Cardiac muscle cell (in vitro differentiated cells and primary cell): ENCODE data around the gene C4BPB. TPM values are rescaled to one million over a fixed set of nuclear protein-coding genes. Genes with fewer than 3 reads are reported as not detected.

Experiments used
- DNase-seq, 2 donors: peaks; one replicate each; pipeline versions ENCODE4 v3.0.0 to v3.0.0-alpha.2; 2010 to 2017; ENCODE audit warnings: low read depth in 1 of 2, low spot score in 1 of 2
- H3K27ac ChIP-seq: fragments of 200-600 bp; sonication (generic); 2 replicates; pipeline ENCODE4 v1.5.1; 2016
- H3K27me3 ChIP-seq: fragments of 200-600 bp; sonication (generic); 2 replicates; pipeline ENCODE4 v1.6.0; 2016; ENCODE audit warnings: control low read depth
- H3K36me3 ChIP-seq: fragments of 200-600 bp; sonication (generic); 2 replicates; pipeline ENCODE4 v1.5.1; 2016; ENCODE audit warnings: control low read depth
- H3K4me1 ChIP-seq: fragments of 200-600 bp; sonication (generic); 2 replicates; pipeline ENCODE4 v1.8.1; 2017; ENCODE audit warnings: low read depth, mild to moderate bottlenecking, mixed run types
- H3K4me3 ChIP-seq: fragments of 200-600 bp; sonication (generic); 2 replicates; pipeline ENCODE4 v1.5.1; 2016; ENCODE audit warnings: mild to moderate bottlenecking
- H3K9me3 ChIP-seq: fragments of 200-600 bp; sonication (generic); 2 replicates; pipeline ENCODE4 v1.5.1; 2017; ENCODE audit warnings: low read depth, mild to moderate bottlenecking, control low read depth
- CTCF ChIP-seq: IDR thresholded peaks from 2 replicates; pipeline ENCODE4 v1.5.1; 2012; ENCODE audit warnings: low read depth, mild to moderate bottlenecking, low read length
- polyA plus RNA-seq: library from polyadenylated mRNA; unstranded; fragments of >200 nt; fragmentation: Nextera tagmentation; extraction: Ambion mirVana; gene quantifications from 2 replicates; pipeline ENCODE4 v1.2.1, GENCODE V29; 2016
- total RNA-seq: library from RNA; depleted of rRNA; stranded (reverse); fragments of >200 nt; gene quantifications from 2 replicates; pipeline ENCODE4 v1.2.3, GENCODE V29; 2016

Gene C4BPB
- total and polyA plus RNA-seq, 2 experiments from 2014 or later, result not detected

DNA sequence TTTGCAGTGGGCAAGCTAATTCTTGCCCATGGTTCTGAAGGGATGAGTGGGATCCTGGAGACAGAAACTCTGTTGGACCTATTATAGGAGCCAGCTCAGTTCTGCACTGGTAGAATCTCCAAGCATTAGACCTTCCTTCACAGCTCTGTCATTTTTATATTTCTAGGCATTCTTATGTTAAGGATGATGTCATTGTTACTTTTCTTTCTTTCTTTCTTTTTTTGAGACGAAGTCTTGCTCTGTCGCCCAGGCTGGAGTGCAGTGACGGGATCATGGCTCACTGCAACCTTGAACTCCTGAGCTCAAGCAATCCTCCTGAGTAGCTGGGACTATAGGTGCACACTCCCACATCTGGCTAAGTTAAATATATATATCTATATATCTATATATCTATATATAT lies 28.1 kb upstream of the C4BPB start:
- H3K4me1 ChIP-seq, result no peaks in the 10 kb centered on the region
- H3K9me3 ChIP-seq, result no peaks in the 10 kb centered on the region
- H3K27me3 ChIP-seq, result no peaks in the 10 kb centered on the region
- H3K4me3 ChIP-seq, result no peak overlapping the region
- TF ChIP-seq CTCF, result no peak
- H3K36me3 ChIP-seq, result peaks cover 5% of the 10 kb centered on the region
- DNase-seq, result no peak
- no peak overlapping the region for H3K27ac ChIP-seq

- no peak for DNase-seq
- Histone ChIP-seq H3K27me3 (no peaks in the 10 kb centered on the region), H3K9me3 (no peaks in the 10 kb centered on the region), H3K27ac (no peak overlapping the region), H3K4me3 (no peak overlapping the region), H3K4me1 (no peaks in the 10 kb centered on the region), H3K36me3 (peaks cover 5% of the 10 kb centered on the region)
- TF ChIP-seq CTCF, result no peak
Measured at GRCh38 chr1:207062058-207062457, 26.6 kb upstream of the C4BPB start.

DNA sequence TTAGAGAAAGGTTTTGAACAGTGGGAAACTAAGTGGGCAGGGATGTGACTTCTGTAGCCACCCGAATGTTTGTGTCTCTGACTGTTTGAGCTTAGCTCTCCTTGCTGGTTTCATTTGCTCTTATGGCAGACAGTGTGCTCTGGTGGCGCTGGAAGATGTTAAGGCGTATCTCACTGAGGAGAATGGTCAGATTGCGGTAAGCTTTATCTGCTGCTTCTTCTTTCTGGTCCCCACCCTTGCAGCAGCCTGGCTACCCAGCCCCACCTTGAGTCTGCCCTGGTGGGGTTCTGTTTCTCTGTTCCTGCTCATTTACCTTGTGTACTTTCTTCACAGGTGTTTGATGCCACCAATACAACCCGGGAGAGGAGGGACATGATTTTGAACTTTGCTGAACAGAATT lies 25.6 kb upstream of the C4BPB start:
- Histone ChIP-seq H3K9me3 (no peaks in the 10 kb centered on the region), H3K27me3 (no peaks in the 10 kb centered on the region), H3K4me1 (no peaks in the 10 kb centered on the region), H3K36me3 (peaks cover 5% of the 10 kb centered on the region), H3K4me3 (no peak overlapping the region), H3K27ac (no peak overlapping the region)
- TF ChIP-seq CTCF, result no peak
- no peak for DNase-seq

- Histone ChIP-seq H3K27ac (no peak overlapping the region), H3K36me3 (peaks cover 6% of the 10 kb centered on the region), H3K27me3 (no peaks in the 10 kb centered on the region), H3K9me3 (no peaks in the 10 kb centered on the region), H3K4me3 (no peak overlapping the region), H3K4me1 (no peaks in the 10 kb centered on the region)
- TF ChIP-seq CTCF, result no peak
- no peak for DNase-seq
Measured at GRCh38 chr1:207064561-207064960, 24.1 kb upstream of the C4BPB start.

DNA sequence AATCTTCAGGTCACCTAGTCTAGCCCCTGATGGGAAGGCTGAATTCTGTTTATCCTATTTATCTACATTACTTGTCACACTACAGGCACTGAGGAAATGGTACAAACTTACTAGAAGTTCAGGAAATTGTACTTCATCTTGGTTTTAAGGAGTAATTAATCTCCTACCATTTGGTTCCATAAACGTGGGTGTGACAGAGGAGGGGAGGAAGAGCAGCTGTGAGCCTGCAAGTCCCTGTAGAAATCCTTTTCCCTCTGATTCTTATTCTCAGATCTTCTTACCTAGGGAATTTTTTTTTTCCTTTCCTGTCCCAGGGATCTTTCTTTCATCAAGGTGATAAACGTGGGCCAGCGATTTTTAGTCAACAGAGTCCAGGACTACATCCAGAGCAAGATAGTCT lies 21.5 kb upstream of the C4BPB start:
- no peak for DNase-seq
- H3K9me3 ChIP-seq, result no peaks in the 10 kb centered on the region
- TF ChIP-seq CTCF, result no peak
- no peak overlapping the region for H3K27ac ChIP-seq
- H3K27me3 ChIP-seq, result no peaks in the 10 kb centered on the region
- no peaks in the 10 kb centered on the region for H3K4me1 ChIP-seq
- no peak overlapping the region for H3K4me3 ChIP-seq
- peaks cover 9% of the 10 kb centered on the region for H3K36me3 ChIP-seq

GRCh38 chr1:207067665-207068064 lies 21.0 kb upstream of the C4BPB start:
- no peaks in the 10 kb centered on the region for H3K9me3 ChIP-seq
- no peaks in the 10 kb centered on the region for H3K27me3 ChIP-seq
- no peak for DNase-seq
- peaks cover 9% of the 10 kb centered on the region for H3K36me3 ChIP-seq
- H3K4me1 ChIP-seq, result no peaks in the 10 kb centered on the region
- H3K4me3 ChIP-seq, result no peak overlapping the region
- H3K27ac ChIP-seq, result no peak overlapping the region
- TF ChIP-seq CTCF, result no peak
